BE2C (cell line): ENCODE results near the gene SPATA2.

Experiments
- DNase-seq: peaks from one replicate; pipeline ENCODE4 v3.0.0-alpha.2; 2020
- H3K27me3 ChIP-seq: fragments of 250-450 bp; sonication (Bioruptor Pico); 2 replicates; pipeline ENCODE4 v1.5.1; 2020; ENCODE audit warnings: mild to moderate bottlenecking
- H3K36me3 ChIP-seq: fragments of 250-450 bp; sonication (Bioruptor Pico); 2 replicates; pipeline ENCODE4 v1.5.1; 2020; ENCODE audit warnings: mild to moderate bottlenecking
- H3K4me1 ChIP-seq: fragments of 250-450 bp; sonication (Bioruptor Pico); 2 replicates; pipeline ENCODE4 v1.5.1; 2020
- H3K4me3 ChIP-seq: 2 replicates; pipeline ENCODE4 v1.5.1; 2011; ENCODE audit warnings: low read depth, low read length
- H3K9me3 ChIP-seq: fragments of 250-450 bp; sonication (Bioruptor Pico); 2 replicates; pipeline ENCODE4 v1.5.1; 2020
- CTCF ChIP-seq: IDR thresholded peaks from 2 replicates; pipeline ENCODE4 v1.5.1; 2012; ENCODE audit warnings: mild to moderate bottlenecking, low read depth, low read length

Gene SPATA2

GRCh38 chr20:49882171-49882970, 33.0 kb downstream of the SPATA2 start:
- Histone ChIP-seq H3K36me3 (no peaks in the 10 kb centered on the region; the same call in 1 of the 2 replicates), H3K4me3 (no peak overlapping the region)

GRCh38 chr20:49880724-49881445, 34.4 kb downstream of the SPATA2 start:
- no peak for TF ChIP-seq CTCF
- DNase-seq = no peak
- H3K27me3 ChIP-seq = no peaks in the 10 kb centered on the region
- H3K9me3 ChIP-seq = no peaks in the 10 kb centered on the region
- no peak overlapping the region for H3K4me3 ChIP-seq
- no peaks in the 10 kb centered on the region for H3K4me1 ChIP-seq
- no peaks in the 10 kb centered on the region; the same call in 1 of the 2 replicates for H3K36me3 ChIP-seq

More at GRCh38 chr20:49882171-49882970, 33.0 kb downstream of the SPATA2 start:
- DNase-seq = no peak
- Histone ChIP-seq H3K4me1 (no peaks in the 10 kb centered on the region), H3K27me3 (no peaks in the 10 kb centered on the region), H3K9me3 (no peaks in the 10 kb centered on the region)
- TF ChIP-seq CTCF = no peak

GRCh38 chr20:49880177-49880576, 35.2 kb downstream of the SPATA2 start:
- TF ChIP-seq CTCF = no peak
- Histone ChIP-seq H3K9me3 (no peaks in the 10 kb centered on the region), H3K36me3 (no peaks in the 10 kb centered on the region; the same call in 1 of the 2 replicates), H3K4me3 (no peak overlapping the region), H3K4me1 (no peaks in the 10 kb centered on the region), H3K27me3 (no peaks in the 10 kb centered on the region)
- no peak for DNase-seq

- Histone ChIP-seq H3K36me3 (no peaks in the 10 kb centered on the region; the same call in 1 of the 2 replicates), H3K4me3 (no peak overlapping the region), H3K9me3 (no peaks in the 10 kb centered on the region), H3K27me3 (no peaks in the 10 kb centered on the region), H3K4me1 (no peaks in the 10 kb centered on the region)
- no peak for DNase-seq
- no peak for TF ChIP-seq CTCF
Observed at GRCh38 chr20:49878977-49879376, 36.4 kb downstream of the SPATA2 start.

GRCh38 chr20:49877386-49877921, 37.9 kb downstream of the SPATA2 start:
- Histone ChIP-seq H3K9me3 (no peaks in the 10 kb centered on the region), H3K36me3 (no peaks in the 10 kb centered on the region), H3K4me1 (no peaks in the 10 kb centered on the region), H3K4me3 (no peak overlapping the region), H3K27me3 (no peaks in the 10 kb centered on the region)
- TF ChIP-seq CTCF = no peak
- no peak for DNase-seq
